ENCODE measurements around the gene ELP5.

Gene ELP5

DNA sequence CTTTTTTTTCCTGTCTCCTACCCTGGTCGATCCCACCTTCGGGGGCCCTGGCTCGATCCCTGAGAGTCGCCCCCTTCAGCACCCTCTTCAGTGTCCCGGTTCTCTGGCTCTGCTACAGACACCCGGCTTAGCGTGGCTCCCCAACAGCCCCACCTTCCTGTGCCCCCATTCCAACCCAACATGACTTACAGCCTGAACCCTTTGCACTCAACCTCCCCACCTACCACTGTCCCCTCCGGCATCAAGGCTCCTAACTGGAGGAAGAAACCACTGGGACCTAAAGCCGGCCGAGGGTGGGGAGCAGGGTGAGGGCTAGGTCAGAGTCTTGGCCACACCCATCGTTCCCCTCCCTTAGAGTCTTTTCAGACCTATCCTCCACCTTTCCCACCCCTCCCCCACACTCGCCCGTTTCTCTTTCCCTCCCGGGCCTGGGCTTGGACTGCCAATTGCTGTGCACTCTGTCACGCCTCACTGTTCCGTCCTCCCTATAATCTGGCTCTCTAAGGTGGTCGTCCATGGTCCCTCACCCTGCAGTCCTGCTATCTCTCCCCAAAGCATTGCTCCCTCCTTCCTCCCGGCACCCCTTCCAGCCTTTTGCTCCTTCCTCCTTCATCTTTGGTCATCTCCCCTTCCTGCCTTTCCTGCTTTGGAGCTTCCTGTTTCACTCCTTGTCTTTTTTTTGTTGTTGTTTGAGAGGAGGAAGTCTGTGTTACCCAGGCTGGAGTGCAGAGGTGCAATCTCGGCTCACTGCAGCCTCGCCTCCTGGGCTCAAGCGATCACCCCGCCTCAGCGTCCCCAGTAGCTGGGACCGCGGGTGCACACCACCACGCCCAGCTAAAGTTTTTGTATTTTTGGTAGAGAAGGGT, 11.2 kb downstream of the ELP5 start:
- H4K91ac ChIP-seq (ENCODE audit: low read depth, low read length) = peak overlapping the region; percentile 92
- H2AK5ac ChIP-seq (ENCODE audit: low read length) = peak overlapping the region; percentile 81
- peak overlapping the region; percentile 47 for H4K8ac ChIP-seq (ENCODE audit: low read depth, low read length)
- peak overlapping the region; percentile 86 for H3K4ac ChIP-seq (ENCODE audit: low read depth, low read length)
- H3K4me1 ChIP-seq (ENCODE audit: control insufficient read depth in 1 of 2, insufficient read depth in 2 of 2, low read length in 2 of 2) = peaks cover 10 to 17% of the 10 kb centered on the region in 2 experiments
- H4K12ac ChIP-seq (ENCODE audit: low read depth, low read length) = peak overlapping the region; percentile 57
- peak overlapping the region; percentile 78 for H3K18ac ChIP-seq (ENCODE audit: low read length)
- peaks cover 11 to 18% of the 10 kb centered on the region in 2 experiments for H3K36me3 ChIP-seq (ENCODE audit: control insufficient read depth in 1 of 2, insufficient read depth in 2 of 2, low read length in 2 of 2)
- peak overlapping the region; percentile 37 for H3K23ac ChIP-seq (ENCODE audit: low read length)
- H3K27ac ChIP-seq (ENCODE audit: low read depth, low read length) = peak overlapping the region; percentile 84
- H3K79me2 ChIP-seq (ENCODE audit: control insufficient read depth, insufficient read depth, low read length, poor library complexity) = peaks cover 25% of the 10 kb centered on the region
- peak overlapping the region; percentile 70 for H2BK120ac ChIP-seq (ENCODE audit: insufficient read depth, low read length, poor library complexity)
- peak overlapping the region; percentile 69 for H2AFZ ChIP-seq (ENCODE audit: insufficient read depth, low read length, poor library complexity)
- peaks cover 28% of the 10 kb centered on the region for H3K79me1 ChIP-seq (ENCODE audit: low read length)
- H3K4me3 ChIP-seq (ENCODE audit: low read depth, low read length) = peak overlapping the region; percentile 87
- peaks cover 2% of the 10 kb centered on the region for H3K9me3 ChIP-seq (ENCODE audit: insufficient read depth, low read depth, low read length)
- peak overlapping the region; percentile 87 for H2BK5ac ChIP-seq (ENCODE audit: low read depth, low read length, poor library complexity)
- peak overlapping the region; percentile 68 for H3K4me2 ChIP-seq (ENCODE audit: low read length)
- no peaks in the 10 kb centered on the region for H3K27me3 ChIP-seq (ENCODE audit: insufficient read depth, low read length)
- H3K14ac ChIP-seq (ENCODE audit: low read length) = peak overlapping the region; percentile 84
- peak; percentile 65 to 68 for DNase-seq
- H2BK12ac ChIP-seq (ENCODE audit: low read length) = peak overlapping the region; percentile 33
- WGBS (ENCODE audit: extremely low coverage, insufficient coverage, insufficient read length) = no CpG with 5 or more reads among the region's 26 CpGs
- peak overlapping the region; percentile 71 for H3K9ac ChIP-seq (ENCODE audit: low read length)

DNA sequence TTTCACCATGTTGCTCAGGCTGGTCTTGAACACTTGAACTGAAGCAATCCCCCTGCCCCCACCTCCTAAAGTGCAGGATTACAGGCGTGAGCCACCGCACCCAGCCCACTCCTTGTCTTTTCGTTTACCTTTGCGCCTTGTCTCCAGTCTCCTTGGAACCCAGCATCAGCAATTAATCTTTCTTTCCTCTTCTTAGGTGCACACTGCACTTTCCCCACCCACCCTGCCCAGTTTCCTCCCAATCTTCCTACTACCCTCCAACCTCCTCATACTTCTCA, 11.7 kb downstream of the ELP5 start:
- Histone ChIP-seq H3K14ac (ENCODE audit: low read length) (no peak overlapping the region), H3K18ac (ENCODE audit: low read length) (no peak overlapping the region), H3K9me3 (ENCODE audit: insufficient read depth, low read depth, low read length) (peaks cover 2% of the 10 kb centered on the region), H4K12ac (ENCODE audit: low read depth, low read length) (peak overlapping the region; percentile 14), H2AFZ (ENCODE audit: insufficient read depth, low read length, poor library complexity) (no peak overlapping the region), H3K27me3 (ENCODE audit: insufficient read depth, low read length) (no peaks in the 10 kb centered on the region), H3K4ac (ENCODE audit: low read depth, low read length) (no peak overlapping the region), H3K36me3 (ENCODE audit: control insufficient read depth in 1 of 2, insufficient read depth in 2 of 2, low read length in 2 of 2) (peaks cover 11 to 12% of the 10 kb centered on the region in 2 experiments), H3K79me2 (ENCODE audit: control insufficient read depth, insufficient read depth, low read length, poor library complexity) (peaks cover 25% of the 10 kb centered on the region), H2BK120ac (ENCODE audit: insufficient read depth, low read length, poor library complexity) (no peak overlapping the region), H3K4me1 (ENCODE audit: control insufficient read depth in 1 of 2, insufficient read depth in 2 of 2, low read length in 2 of 2) (peaks cover 10 to 17% of the 10 kb centered on the region in 2 experiments), H4K91ac (ENCODE audit: low read depth, low read length) (peak overlapping the region; percentile 40), H3K9ac (ENCODE audit: low read length) (no peak overlapping the region), H3K23ac (ENCODE audit: low read length) (no peak overlapping the region), H3K27ac (ENCODE audit: low read depth, low read length) (peak overlapping the region; percentile 84), H2AK5ac (ENCODE audit: low read length) (no peak overlapping the region), H2BK5ac (ENCODE audit: low read depth, low read length, poor library complexity) (no peak overlapping the region), H4K8ac (ENCODE audit: low read depth, low read length) (peak overlapping the region; percentile 47), H3K79me1 (ENCODE audit: low read length) (peaks cover 28% of the 10 kb centered on the region), H3K4me2 (ENCODE audit: low read length) (peak overlapping the region; percentile 68), H3K4me3 (ENCODE audit: low read depth, low read length) (no peak overlapping the region), H2BK12ac (ENCODE audit: low read length) (no peak overlapping the region)
- no peak for DNase-seq
- WGBS (ENCODE audit: extremely low coverage, insufficient coverage, insufficient read length) = no CpG with 5 or more reads among the region's 4 CpGs

DNA sequence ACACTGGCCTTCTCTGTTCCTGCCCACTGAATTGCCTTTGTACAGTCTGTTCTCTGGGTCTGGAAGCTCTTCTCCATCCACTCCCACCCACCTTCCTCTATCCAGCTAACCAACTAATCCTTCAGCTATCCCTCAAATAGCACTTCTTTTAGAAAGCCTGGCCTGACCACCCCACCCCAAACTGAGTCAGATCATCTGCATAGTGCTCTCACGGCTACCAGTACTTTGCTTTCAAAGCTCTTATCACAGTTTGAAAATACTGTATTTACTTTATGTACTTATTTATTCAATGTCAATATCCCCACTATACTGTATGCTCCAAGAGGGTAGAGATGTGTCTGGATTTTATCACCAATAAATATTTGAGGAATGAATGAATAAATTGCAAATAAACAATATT, 14.8 kb downstream of the ELP5 start:
- Histone ChIP-seq H3K23ac (ENCODE audit: low read length) (no peak overlapping the region), H3K18ac (ENCODE audit: low read length) (no peak overlapping the region), H2BK5ac (ENCODE audit: low read depth, low read length, poor library complexity) (no peak overlapping the region), H3K27me3 (ENCODE audit: insufficient read depth, low read length) (no peaks in the 10 kb centered on the region), H4K91ac (ENCODE audit: low read depth, low read length) (no peak overlapping the region), H3K4me2 (ENCODE audit: low read length) (no peak overlapping the region), H3K9ac (ENCODE audit: low read length) (no peak overlapping the region), H4K8ac (ENCODE audit: low read depth, low read length) (no peak overlapping the region), H3K9me3 (ENCODE audit: insufficient read depth, low read depth, low read length) (peaks cover under 1% of the 10 kb centered on the region), H3K14ac (ENCODE audit: low read length) (no peak overlapping the region), H2BK12ac (ENCODE audit: low read length) (no peak overlapping the region), H3K79me2 (ENCODE audit: control insufficient read depth, insufficient read depth, low read length, poor library complexity) (peaks cover 9% of the 10 kb centered on the region), H2AK5ac (ENCODE audit: low read length) (no peak overlapping the region), H4K12ac (ENCODE audit: low read depth, low read length) (no peak overlapping the region), H2BK120ac (ENCODE audit: insufficient read depth, low read length, poor library complexity) (no peak overlapping the region), H3K36me3 (ENCODE audit: control insufficient read depth in 1 of 2, insufficient read depth in 2 of 2, low read length in 2 of 2) (no peaks in the 10 kb centered on the region), H3K4me3 (ENCODE audit: low read depth, low read length) (no peak overlapping the region), H2AFZ (ENCODE audit: insufficient read depth, low read length, poor library complexity) (no peak overlapping the region), H3K79me1 (ENCODE audit: low read length) (peaks cover 17% of the 10 kb centered on the region), H3K4ac (ENCODE audit: low read depth, low read length) (no peak overlapping the region), H3K4me1 (ENCODE audit: control insufficient read depth in 1 of 2, insufficient read depth in 2 of 2, low read length in 2 of 2) (peaks cover 3 to 7% of the 10 kb centered on the region in 2 experiments), H3K27ac (ENCODE audit: low read depth, low read length) (no peak overlapping the region)
- DNase-seq = no peak
- no CpG with 5 or more reads among the region's 1 CpG for WGBS (ENCODE audit: extremely low coverage, insufficient coverage, insufficient read length)

DNA sequence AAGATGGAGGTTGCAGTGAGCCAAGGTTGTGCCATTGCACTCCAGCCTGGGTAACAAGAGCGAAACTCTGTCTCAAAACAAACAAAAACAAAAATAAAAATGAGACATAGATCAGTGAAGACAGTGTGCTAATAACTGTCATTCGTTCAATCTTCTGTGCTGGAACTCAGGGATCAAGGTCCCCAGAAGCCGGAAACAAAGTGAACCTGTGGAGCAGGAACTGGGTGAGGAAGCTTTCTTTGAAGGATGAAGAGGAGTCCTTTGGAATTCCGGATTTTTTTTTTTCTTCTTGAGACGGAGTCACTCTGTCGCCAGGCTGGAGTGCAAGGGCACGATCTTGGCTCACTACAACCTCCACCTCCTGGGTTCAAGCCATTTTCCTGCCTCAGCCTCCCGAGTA, 27.4 kb downstream of the ELP5 start:
- H3K4me2 ChIP-seq (ENCODE audit: low read length) = no peak overlapping the region
- no peak overlapping the region for H3K18ac ChIP-seq (ENCODE audit: low read length)
- H4K12ac ChIP-seq (ENCODE audit: low read depth, low read length) = no peak overlapping the region
- no peaks in the 10 kb centered on the region for H3K79me2 ChIP-seq (ENCODE audit: control insufficient read depth, insufficient read depth, low read length, poor library complexity)
- no peak overlapping the region for H4K91ac ChIP-seq (ENCODE audit: low read depth, low read length)
- no peak overlapping the region for H2BK120ac ChIP-seq (ENCODE audit: insufficient read depth, low read length, poor library complexity)
- H3K23ac ChIP-seq (ENCODE audit: low read length) = no peak overlapping the region
- DNase-seq = no peak
- H2BK5ac ChIP-seq (ENCODE audit: low read depth, low read length, poor library complexity) = no peak overlapping the region
- no peaks in the 10 kb centered on the region for H3K9me3 ChIP-seq (ENCODE audit: insufficient read depth, low read depth, low read length)
- no peak overlapping the region for H3K9ac ChIP-seq (ENCODE audit: low read length)
- WGBS (ENCODE audit: extremely low coverage, insufficient coverage, insufficient read length) = no CpG with 5 or more reads among the region's 8 CpGs
- no peak overlapping the region for H3K4me3 ChIP-seq (ENCODE audit: low read depth, low read length)
- no peak overlapping the region for H3K14ac ChIP-seq (ENCODE audit: low read length)
- H3K4ac ChIP-seq (ENCODE audit: low read depth, low read length) = no peak overlapping the region
- no peaks in the 10 kb centered on the region for H3K36me3 ChIP-seq (ENCODE audit: control insufficient read depth in 1 of 2, insufficient read depth in 2 of 2, low read length in 2 of 2)
- H3K4me1 ChIP-seq (ENCODE audit: control insufficient read depth in 1 of 2, insufficient read depth in 2 of 2, low read length in 2 of 2) = peaks cover 16% of the 10 kb centered on the region in 2 experiments
- H2AFZ ChIP-seq (ENCODE audit: insufficient read depth, low read length, poor library complexity) = no peak overlapping the region
- peaks cover 6% of the 10 kb centered on the region for H3K27me3 ChIP-seq (ENCODE audit: insufficient read depth, low read length)
- no peaks in the 10 kb centered on the region for H3K79me1 ChIP-seq (ENCODE audit: low read length)
- no peak overlapping the region for H3K27ac ChIP-seq (ENCODE audit: low read depth, low read length)
- H2AK5ac ChIP-seq (ENCODE audit: low read length) = no peak overlapping the region
- H4K8ac ChIP-seq (ENCODE audit: low read depth, low read length) = no peak overlapping the region
- H2BK12ac ChIP-seq (ENCODE audit: low read length) = no peak overlapping the region

All from trophoblast cell (in vitro differentiated cells and primary cell).